Putamen (tissue), 1 donor: Measurements from ENCODE around the gene CDH10.

Source experiments
- DNase-seq: peaks from one replicate; pipeline ENCODE4 v3.0.0-alpha.2; 2016; ENCODE audit warnings: low spot score

The CDH10 gene

GRCh38 chr5:24598956-24599355 is 45.8 kb downstream of the CDH10 start:
- no peak for DNase-seq

GRCh38 chr5:24595329-24595728 is 49.4 kb downstream of the CDH10 start:
- no peak for DNase-seq

- no peak for DNase-seq
Observed at GRCh38 chr5:24591426-24591825, 53.4 kb downstream of the CDH10 start.

GRCh38 chr5:24589566-24589965 is 55.2 kb downstream of the CDH10 start:
- DNase-seq = no peak

- DNase-seq = no peak
Observed at GRCh38 chr5:24585751-24586150, 59.0 kb downstream of the CDH10 start.

- DNase-seq = no peak
Observed at GRCh38 chr5:24571302-24571701, 73.5 kb downstream of the CDH10 start.

- DNase-seq = no peak
Observed at GRCh38 chr5:24566933-24567332, 77.8 kb downstream of the CDH10 start.

- DNase-seq = no peak
Observed at GRCh38 chr5:24555229-24555628, 89.5 kb downstream of the CDH10 start.

- no peak for DNase-seq
Observed at GRCh38 chr5:24547132-24547531, 97.6 kb downstream of the CDH10 start.

GRCh38 chr5:24539613-24540012 is 105.2 kb downstream of the CDH10 start:
- no peak for DNase-seq

- no peak for DNase-seq
Observed at GRCh38 chr5:24538346-24538745, 106.4 kb downstream of the CDH10 start.

- no peak for DNase-seq
Observed at GRCh38 chr5:24535646-24536045, 109.1 kb downstream of the CDH10 start.

GRCh38 chr5:24530906-24531305 is 113.9 kb downstream of the CDH10 start:
- no peak for DNase-seq

- DNase-seq = no peak
Observed at GRCh38 chr5:24525414-24525813, 119.4 kb downstream of the CDH10 start.

GRCh38 chr5:24512423-24512822 is 132.4 kb downstream of the CDH10 start:
- DNase-seq = no peak

- no peak for DNase-seq
Observed at GRCh38 chr5:24510523-24510988, 134.2 kb downstream of the CDH10 start.

- DNase-seq = no peak
Observed at GRCh38 chr5:24509943-24510342, 134.8 kb downstream of the CDH10 start.

- no peak for DNase-seq
Observed at GRCh38 chr5:24505258-24505657, 139.5 kb downstream of the CDH10 start.

- no peak for DNase-seq
Observed at GRCh38 chr5:24497591-24498157, 147.1 kb downstream of the CDH10 start.

GRCh38 chr5:24497145-24497544 is 147.6 kb downstream of the CDH10 start:
- DNase-seq = no peak

GRCh38 chr5:24496268-24496667 is 148.5 kb downstream of the CDH10 start:
- no peak for DNase-seq

GRCh38 chr5:24492229-24492628 is 152.5 kb downstream of the CDH10 start:
- no peak for DNase-seq

- DNase-seq = no peak
Observed at GRCh38 chr5:24491490-24491889, 153.3 kb downstream of the CDH10 start.

- DNase-seq = no peak
Observed at GRCh38 chr5:24487368-24488229, 157.2 kb downstream of the CDH10 start.
